B cell (primary cell): ENCODE measurements around the gene CEP112. TPM values are rescaled to one million over a fixed set of nuclear protein-coding genes. Genes with fewer than 3 reads are reported as not detected.

Experiments used
- ATAC-seq: fragments of 200-7000 bp; cut with Tn5 transposase; one replicate; pipeline ENCODE4 v1.10.0; 2021; ENCODE audit warnings: low read depth, mild to moderate bottlenecking, moderate number of reproducible peaks, moderate library complexity
- CTCF ChIA-PET: fragments of 350-600 bp; sonication (Branson Sonifier 250); formaldehyde crosslinking; loops from one replicate; lab custom pipeline; 2021; ENCODE audit warnings: antibody characterized with exemption, inconsistent platforms; lab: Charles Lee
- POLR2A ChIA-PET: fragments of 350-600 bp; sonication (Branson Sonifier 250); formaldehyde crosslinking; loops from one replicate; lab custom pipeline; 2021; ENCODE audit warnings: antibody characterized with exemption; lab: Charles Lee
- DNase-seq: peaks from one replicate; pipeline ENCODE4 v3.0.0; 2013
- H2AFZ ChIP-seq: 2 replicates; pipeline ENCODE4 v1.6.1; 2012; ENCODE audit warnings: mild to moderate bottlenecking, low read depth, low read length; ENCODE audit not compliant: insufficient read depth, poor library complexity, severe bottlenecking
- H3K27ac ChIP-seq, 2 donors: 1 replicate in 1 of 2; 2 replicates in 1 of 2; pipeline ENCODE4 v1.5.1; 2012 to 2013; ENCODE audit warnings: low read length in 2 of 2, mild to moderate bottlenecking in 2 of 2, moderate library complexity in 1 of 2
- H3K27me3 ChIP-seq, 4 experiments: fragments of 200-600 bp in 1 of 4; sonication (generic) in 1 of 4; replicated peaks in 1 of 4; 1 replicate in 2 of 4; 2 replicates in 2 of 4; pipeline versions ENCODE4 v1.6.1 to v1.7.0; 2013 to 2016; ENCODE audit warnings: low read length in 3 of 4, mild to moderate bottlenecking in 2 of 4, mixed read lengths in 1 of 4, moderate library complexity in 1 of 4; ENCODE audit not compliant: insufficient read depth in 4 of 4, control insufficient read depth in 3 of 4; ENCODE audit errors: control extremely low read depth in 1 of 4
- H3K36me3 ChIP-seq, 2 experiments: replicated peaks in 1 of 2; 1 replicate in 1 of 2; 2 replicates in 1 of 2; pipeline versions ENCODE4 v1.6.1 to v1.7.1; 2013; ENCODE audit warnings: low read length in 1 of 2; ENCODE audit not compliant: insufficient read depth in 2 of 2, control insufficient read depth in 1 of 2; ENCODE audit errors: control extremely low read depth in 1 of 2, extremely low read depth in 1 of 2
- H3K4me1 ChIP-seq, 2 donors: fragments of 200-600 bp in 1 of 2; sonication (generic) in 1 of 2; 1 replicate in 1 of 2; 2 replicates in 1 of 2; pipeline versions ENCODE4 v1.5.1 to v1.6.1; 2013 to 2017; ENCODE audit warnings: low read length in 2 of 2; ENCODE audit not compliant: control insufficient read depth in 2 of 2, insufficient read depth in 2 of 2
- H3K4me2 ChIP-seq: replicated peaks from 2 replicates; pipeline ENCODE3; 2012; ENCODE audit warnings: mild to moderate bottlenecking, low read depth, low read length; ENCODE audit not compliant: poor library complexity, severe bottlenecking
- H3K4me3 ChIP-seq, 5 experiments: fragments of 200-600 bp in 1 of 5; sonication (generic) in 1 of 5; 1 replicate in 3 of 5; 2 replicates in 2 of 5; pipeline versions ENCODE4 v1.5.1 to v1.7.0; 2011 to 2016; ENCODE audit warnings: low read length in 4 of 5, mild to moderate bottlenecking in 4 of 5, low read depth in 2 of 5, control low read depth in 1 of 5, moderate library complexity in 1 of 5; ENCODE audit not compliant: insufficient read depth in 1 of 5; ENCODE audit errors: control extremely low read depth in 1 of 5, extremely low read depth in 1 of 5
- H3K79me2 ChIP-seq: fragments of 200-600 bp; sonication (generic); one replicate; pipeline ENCODE4 v1.6.0; 2016; ENCODE audit warnings: low read length; ENCODE audit not compliant: control insufficient read depth, insufficient read depth
- H3K9ac ChIP-seq: fragments of 200-600 bp; sonication (generic); 2 replicates; pipeline ENCODE4 v1.6.1; 2017; ENCODE audit warnings: mild to moderate bottlenecking, low read length, moderate library complexity
- H3K9me3 ChIP-seq, 3 donors: one replicate each; pipeline versions ENCODE4 v1.6.1 to v1.7.1; 2013; ENCODE audit warnings: low read length in 2 of 3; ENCODE audit not compliant: control insufficient read depth in 2 of 3, insufficient read depth in 1 of 3; ENCODE audit errors: control extremely low read depth in 1 of 3
- H4K20me1 ChIP-seq: 2 replicates; pipeline ENCODE4 v1.6.0; 2012; ENCODE audit warnings: mild to moderate bottlenecking, low read length; ENCODE audit not compliant: insufficient read depth, control insufficient read depth, poor library complexity, severe bottlenecking
- H3K27ac Mint-ChIP-seq: one replicate; pipeline ENCODE4 v1.8.0; 2021; ENCODE audit warnings: mixed read lengths
- H3K27me3 Mint-ChIP-seq: one replicate; pipeline ENCODE4 v1.8.0; 2021; ENCODE audit warnings: mixed read lengths
- H3K4me1 Mint-ChIP-seq: one replicate; pipeline ENCODE4 v1.8.0; 2021; ENCODE audit warnings: mixed read lengths
- H3K4me3 Mint-ChIP-seq: one replicate; pipeline ENCODE4 v1.8.0; 2021; ENCODE audit warnings: mixed read lengths
- H3K9me3 Mint-ChIP-seq: one replicate; pipeline ENCODE4 v1.8.0; 2022; ENCODE audit warnings: mixed read lengths; ENCODE audit not compliant: insufficient read depth
- EZH2 ChIP-seq: IDR thresholded peaks from 2 replicates; pipeline ENCODE4 v1.6.1; 2012; ENCODE audit warnings: borderline replicate concordance, low read depth, mild to moderate bottlenecking, moderate library complexity, low read length; ENCODE audit not compliant: insufficient read depth, poor library complexity, severe bottlenecking
- WGBS: methylation state at CpG from one replicate; pipeline ENCODE4 v1.1.5; 2013; ENCODE audit warnings: missing lambda C conversion rate; ENCODE audit not compliant: insufficient coverage; 5-methylcytosine and 5-hydroxymethylcytosine counted together
- intact Hi-C: fragments of 100-400 bp; cut with micrococcal nuclease; formaldehyde crosslinking; loops from one replicate; pipeline ENCODE4 v1.10.0; 2022
- polyA plus RNA-seq: library from polyadenylated mRNA; depleted of rRNA; stranded (reverse); fragments of >200 nt; gene quantifications from 2 replicates; pipeline ENCODE4 v1.2.3, GENCODE V29; 2012
- total RNA-seq, 2 donors: library from RNA; stranded (reverse); fragments of 120-200 nt in 1 of 2; gene quantifications; 1 replicate in 1 of 2; 2 replicates in 1 of 2; pipeline versions ENCODE4 v1.2.3 to v1.2.4, GENCODE V29; 2013 to 2022
- TF ChIP-seq, protein P1 (sequence below): fragments of 200-600 bp; IDR thresholded peaks from one replicate; pipeline ENCODE4 v1.8.0; 2022; ENCODE audit warnings: antibody characterized with exemption, mild to moderate bottlenecking

Gene CEP112
- total and polyA plus RNA-seq, 2 donors (not counting 1 experiment from before 2014, with no cell fraction given) = 0.57 to 4.6 TPM

DNA sequence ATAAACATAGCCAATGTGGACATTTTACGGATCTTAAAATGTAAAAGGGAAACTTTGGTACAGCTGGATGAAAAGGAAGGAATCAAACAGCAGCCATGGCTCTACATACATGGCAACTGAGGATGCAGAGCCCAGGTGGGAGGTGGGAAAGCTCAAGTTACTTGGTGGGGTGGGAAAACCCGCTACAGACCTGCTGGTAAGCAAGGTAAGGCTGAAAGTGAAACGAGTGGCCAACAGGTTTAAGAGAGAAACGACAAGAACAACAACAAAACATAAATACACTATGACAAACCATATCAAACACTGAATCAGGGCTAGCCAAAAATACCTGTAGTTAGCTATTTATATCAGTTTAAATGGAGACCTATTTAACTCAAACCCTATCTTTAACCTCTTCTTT lies 185.3 kb downstream of the CEP112 start:
- Histone ChIP-seq H3K9me3 (no peaks in the 10 kb centered on the region), H3K27ac (no peak overlapping the region), H3K4me3 (no peak overlapping the region), H3K4me2 (no peak overlapping the region), H3K4me1 (no peaks in the 10 kb centered on the region), H3K27me3 (no peaks in the 10 kb centered on the region), H3K79me2 (no peaks in the 10 kb centered on the region), H3K36me3 (no peaks in the 10 kb centered on the region), H4K20me1 (no peaks in the 10 kb centered on the region), H2AFZ (no peak overlapping the region), H3K9ac (no peak overlapping the region)
- peaks cover 10% of the 10 kb centered on the region for H3K9me3 Mint-ChIP-seq
- ChIA-PET CTCF (no interaction called here), POLR2A (no interaction called here)
- DNase-seq = no peak
- no peak for ATAC-seq
- no peak overlapping the region for H3K4me3 Mint-ChIP-seq
- intact Hi-C loops = no loop called here
- WGBS = no CpG with 5 or more reads among the region's 4 CpGs
- H3K27me3 Mint-ChIP-seq = no peaks in the 10 kb centered on the region
- TF ChIP-seq, protein P1, sequence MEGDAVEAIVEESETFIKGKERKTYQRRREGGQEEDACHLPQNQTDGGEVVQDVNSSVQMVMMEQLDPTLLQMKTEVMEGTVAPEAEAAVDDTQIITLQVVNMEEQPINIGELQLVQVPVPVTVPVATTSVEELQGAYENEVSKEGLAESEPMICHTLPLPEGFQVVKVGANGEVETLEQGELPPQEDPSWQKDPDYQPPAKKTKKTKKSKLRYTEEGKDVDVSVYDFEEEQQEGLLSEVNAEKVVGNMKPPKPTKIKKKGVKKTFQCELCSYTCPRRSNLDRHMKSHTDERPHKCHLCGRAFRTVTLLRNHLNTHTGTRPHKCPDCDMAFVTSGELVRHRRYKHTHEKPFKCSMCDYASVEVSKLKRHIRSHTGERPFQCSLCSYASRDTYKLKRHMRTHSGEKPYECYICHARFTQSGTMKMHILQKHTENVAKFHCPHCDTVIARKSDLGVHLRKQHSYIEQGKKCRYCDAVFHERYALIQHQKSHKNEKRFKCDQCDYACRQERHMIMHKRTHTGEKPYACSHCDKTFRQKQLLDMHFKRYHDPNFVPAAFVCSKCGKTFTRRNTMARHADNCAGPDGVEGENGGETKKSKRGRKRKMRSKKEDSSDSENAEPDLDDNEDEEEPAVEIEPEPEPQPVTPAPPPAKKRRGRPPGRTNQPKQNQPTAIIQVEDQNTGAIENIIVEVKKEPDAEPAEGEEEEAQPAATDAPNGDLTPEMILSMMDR = no peak
- TF ChIP-seq EZH2 = no peak
- H3K4me1 Mint-ChIP-seq = no peaks in the 10 kb centered on the region
- H3K27ac Mint-ChIP-seq = no peak overlapping the region

DNA sequence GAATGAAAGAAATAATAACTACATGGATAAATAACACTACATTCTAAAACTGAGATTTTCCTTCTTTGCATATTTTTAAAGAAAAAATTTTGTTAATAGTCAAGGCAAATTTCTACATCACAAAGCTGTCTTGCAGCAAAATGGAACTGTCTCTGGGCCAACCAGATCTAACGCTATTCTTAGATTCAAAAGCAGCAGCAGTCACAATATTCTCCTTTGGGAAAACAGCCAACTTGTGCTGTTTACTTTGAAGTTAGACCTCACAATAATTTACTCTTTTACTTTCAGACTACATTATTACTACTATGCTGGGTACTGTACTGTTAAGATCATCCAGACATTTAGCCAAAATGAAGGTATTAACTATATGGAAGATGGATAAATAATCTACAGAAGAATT lies 189.1 kb downstream of the CEP112 start:
- intact Hi-C loops = no loop called here
- H3K27me3 Mint-ChIP-seq = no peaks in the 10 kb centered on the region
- no peaks in the 10 kb centered on the region for H3K4me1 ChIP-seq
- H3K4me3 Mint-ChIP-seq = no peak overlapping the region
- 50% methylated on average over 1 of the region's 1 CpG for WGBS
- no peaks in the 10 kb centered on the region for H4K20me1 ChIP-seq
- TF ChIP-seq, protein P1 = no peak
- no peak for TF ChIP-seq EZH2
- ChIA-PET POLR2A (no interaction called here), CTCF (no interaction called here)
- no peak overlapping the region for H3K27ac ChIP-seq
- no peak for DNase-seq
- no peaks in the 10 kb centered on the region for H3K79me2 ChIP-seq
- no peak overlapping the region for H3K4me3 ChIP-seq
- H3K27ac Mint-ChIP-seq = no peak overlapping the region
- no peaks in the 10 kb centered on the region for H3K36me3 ChIP-seq
- ATAC-seq = no peak
- no peaks in the 10 kb centered on the region for H3K4me1 Mint-ChIP-seq
- no peaks in the 10 kb centered on the region for H3K27me3 ChIP-seq
- H3K9me3 ChIP-seq = no peaks in the 10 kb centered on the region
- no peak overlapping the region for H3K4me2 ChIP-seq
- peaks cover 2% of the 10 kb centered on the region for H3K9me3 Mint-ChIP-seq
- no peak overlapping the region for H2AFZ ChIP-seq
- no peak overlapping the region for H3K9ac ChIP-seq
